C4-2B (cell line): ENCODE results near the gene NF1.

Source experiments
- CTCF ChIP-seq: fragments of 450-650 bp; conservative IDR thresholded peaks from 2 replicates; pipeline ENCODE4 v1.5.1; 2017; ENCODE audit warnings: mild to moderate bottlenecking
- ZFX ChIP-seq: fragments of 450-650 bp; IDR thresholded peaks from 2 replicates; pipeline ENCODE4 v1.6.1; 2017

GRCh38 chr17:31136319-31136718 lies 41.5 kb downstream of the NF1 start:
- no peak for TF ChIP-seq CTCF
- no peak for TF ChIP-seq ZFX
